ENCODE results near the gene ESRRA.

DNA sequence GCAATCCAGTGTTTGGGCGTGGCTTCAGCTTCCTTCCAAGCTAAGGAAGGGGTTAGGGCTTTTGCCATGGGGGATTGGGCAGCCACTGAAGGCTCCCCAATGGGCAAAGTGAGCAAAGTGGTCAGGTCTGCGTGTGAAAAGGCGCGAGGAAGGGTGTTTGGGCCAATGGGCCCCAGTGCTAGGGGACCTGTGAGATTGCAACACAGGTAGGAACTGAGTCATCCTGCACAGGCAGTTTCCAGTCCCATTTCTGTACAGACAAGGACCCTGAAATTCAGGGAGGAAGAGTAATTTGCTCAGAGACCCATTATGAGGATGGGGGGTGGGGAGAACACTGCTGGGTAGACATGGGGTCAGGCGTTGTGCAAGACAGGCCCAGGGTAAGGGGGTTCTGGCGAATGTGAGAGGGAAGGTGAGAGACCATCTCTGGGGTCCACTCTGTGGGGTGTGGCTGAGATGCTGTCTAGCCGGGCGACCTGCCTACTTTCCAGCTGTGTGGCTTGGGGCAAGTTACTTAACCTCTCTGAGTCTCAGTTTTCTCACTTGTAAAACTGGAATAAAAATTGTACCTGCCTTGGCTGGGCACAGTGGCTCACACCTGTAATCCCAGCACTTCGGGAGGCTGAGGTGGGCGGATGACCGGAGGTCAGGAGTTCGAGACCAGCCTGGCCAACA lies 42.0 kb downstream of the ESRRA start:
- TF ChIP-seq, protein P1, sequence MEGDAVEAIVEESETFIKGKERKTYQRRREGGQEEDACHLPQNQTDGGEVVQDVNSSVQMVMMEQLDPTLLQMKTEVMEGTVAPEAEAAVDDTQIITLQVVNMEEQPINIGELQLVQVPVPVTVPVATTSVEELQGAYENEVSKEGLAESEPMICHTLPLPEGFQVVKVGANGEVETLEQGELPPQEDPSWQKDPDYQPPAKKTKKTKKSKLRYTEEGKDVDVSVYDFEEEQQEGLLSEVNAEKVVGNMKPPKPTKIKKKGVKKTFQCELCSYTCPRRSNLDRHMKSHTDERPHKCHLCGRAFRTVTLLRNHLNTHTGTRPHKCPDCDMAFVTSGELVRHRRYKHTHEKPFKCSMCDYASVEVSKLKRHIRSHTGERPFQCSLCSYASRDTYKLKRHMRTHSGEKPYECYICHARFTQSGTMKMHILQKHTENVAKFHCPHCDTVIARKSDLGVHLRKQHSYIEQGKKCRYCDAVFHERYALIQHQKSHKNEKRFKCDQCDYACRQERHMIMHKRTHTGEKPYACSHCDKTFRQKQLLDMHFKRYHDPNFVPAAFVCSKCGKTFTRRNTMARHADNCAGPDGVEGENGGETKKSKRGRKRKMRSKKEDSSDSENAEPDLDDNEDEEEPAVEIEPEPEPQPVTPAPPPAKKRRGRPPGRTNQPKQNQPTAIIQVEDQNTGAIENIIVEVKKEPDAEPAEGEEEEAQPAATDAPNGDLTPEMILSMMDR (IDR thresholded peaks at IDR 0.05) = no peak
- no peak for TF ChIP-seq EP300 (IDR thresholded peaks at IDR 0.05)
- TF ChIP-seq POLR2A (IDR thresholded peaks at IDR 0.05) = no peak
